Measurements from ENCODE around the gene HPGDS. TPM values are rescaled to one million over a fixed set of nuclear protein-coding genes. Genes with fewer than 3 reads are reported as not detected.
"Not testable (repeated sequence)": the region's sequence is repeated elsewhere in the genome, so short reads cannot be mapped to it uniquely, and the experiment has no call there.

Gene HPGDS
- total RNA-seq (0.39 TPM), polyA plus RNA-seq (1 to 10 TPM in 2 of 4 donors, not detected in 2; 1.1 to 2.5 TPM)

GRCh38 chr4:94342694-94343093 lies at the start of gene HPGDS:
Gene HPGDS, minus strand, starts transcription at chr4:94342836. Its CDS starts 8,207 bp downstream, at chr4:94334629.
- H3K4me3 ChIP-seq (ENCODE audit: low read depth, low read length): no peak within 1 kb of the TSS
- H3K4me1 Mint-ChIP-seq: peaks cover 13 to 26% (median 16%) of the 10 kb centered on the region in 4 donors
- peaks cover 10% of the 10 kb centered on the region for H3K4me1 ChIP-seq (ENCODE audit: control insufficient read depth, insufficient read depth, low read length, poor library complexity, severe bottlenecking)
- no peaks in the 10 kb centered on the region for H3K36me3 ChIP-seq (ENCODE audit: control insufficient read depth, insufficient read depth, low read length)
- no peaks in the 10 kb centered on the region for H3K36me3 Mint-ChIP-seq
- DNase-seq: no peak
- no peaks in the 10 kb centered on the region for H3K27me3 ChIP-seq (ENCODE audit: control insufficient read depth, insufficient read depth, low read length)
- peak within 1 kb of the TSS in 1 of 4 donors; percentile 17 for H3K4me3 Mint-ChIP-seq
- H3K9me3 ChIP-seq (ENCODE audit: control insufficient read depth in 2 of 2, low read length in 2 of 2): no peaks in the 10 kb centered on the region
- no peaks in the 10 kb centered on the region for H3K27me3 Mint-ChIP-seq
- H3K9me3 Mint-ChIP-seq: no peaks in the 10 kb centered on the region
- ATAC-seq (ENCODE audit: low read depth in 2 of 2): no peak
- peak within 1 kb of the TSS in 1 of 3 donors; percentile 10 for H3K27ac Mint-ChIP-seq
- H3K27ac ChIP-seq (ENCODE audit: insufficient read depth, low read length, poor library complexity, severe bottlenecking): no peak within 1 kb of the TSS

- ATAC-seq (ENCODE audit: low read depth in 2 of 2) (no peak), DNase-seq (peak in 2 of 3 donors; percentile 8 to 40)
- no peaks in the 10 kb centered on the region for H3K9me3 Mint-ChIP-seq
- H3K36me3 Mint-ChIP-seq: no peaks in the 10 kb centered on the region
- Histone ChIP-seq H3K36me3 (ENCODE audit: control insufficient read depth, insufficient read depth, low read length) (no peaks in the 10 kb centered on the region), H3K27ac (ENCODE audit: insufficient read depth, low read length, poor library complexity, severe bottlenecking) (no peak overlapping the region), H3K4me3 (ENCODE audit: low read depth, low read length) (no peak overlapping the region), H3K9me3 (ENCODE audit: control insufficient read depth in 2 of 2, low read length in 2 of 2) (no peaks in the 10 kb centered on the region), H3K4me1 (ENCODE audit: control insufficient read depth, insufficient read depth, low read length, poor library complexity, severe bottlenecking) (no peaks in the 10 kb centered on the region), H3K27me3 (ENCODE audit: control insufficient read depth, insufficient read depth, low read length) (peaks cover 2% of the 10 kb centered on the region)
- peaks cover 18% of the 10 kb centered on the region for H3K27me3 Mint-ChIP-seq
- H3K4me3 Mint-ChIP-seq: no peak overlapping the region
- H3K27ac Mint-ChIP-seq: no peak overlapping the region
- H3K4me1 Mint-ChIP-seq: no peaks in the 10 kb centered on the region
Measured at GRCh38 chr4:94390804-94391410, 48.3 kb upstream of the HPGDS start.

DNA sequence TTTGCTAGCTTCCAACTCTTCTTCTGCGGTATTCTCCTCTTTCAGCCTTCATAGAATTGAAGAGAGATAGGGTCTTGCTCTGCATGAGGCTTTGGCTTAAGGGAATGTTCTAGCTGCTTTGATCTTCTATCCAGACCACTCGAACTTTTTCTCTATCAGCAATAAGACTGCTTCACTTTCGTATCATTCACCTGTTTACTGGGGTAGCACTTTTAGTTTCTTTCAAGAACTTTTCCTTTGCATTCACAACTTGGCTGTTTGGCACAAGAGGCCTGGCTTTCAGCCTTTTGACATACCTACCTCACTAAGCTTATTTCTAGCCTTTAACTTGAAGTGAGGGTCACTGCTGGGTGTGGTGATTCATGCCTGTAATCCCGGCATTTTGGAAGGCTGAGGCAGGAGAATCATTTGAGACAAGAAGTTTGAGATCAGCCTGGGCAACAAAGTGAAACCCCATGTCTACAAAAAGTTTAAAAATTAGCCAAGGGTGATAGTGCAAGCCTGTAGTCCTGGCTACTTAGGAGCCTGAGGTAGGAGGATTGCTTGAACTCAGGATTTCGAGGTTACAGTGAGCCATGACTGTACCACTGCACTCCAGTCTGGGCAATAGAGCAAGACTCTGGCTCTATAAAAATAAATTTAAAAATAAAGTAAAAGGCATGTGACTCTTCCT lies 47.1 kb upstream of the HPGDS start:
- Histone ChIP-seq H3K27me3 (ENCODE audit: control insufficient read depth, insufficient read depth, low read length) (peaks cover 2% of the 10 kb centered on the region), H3K27ac (ENCODE audit: insufficient read depth, low read length, poor library complexity, severe bottlenecking) (no peak overlapping the region), H3K4me1 (ENCODE audit: control insufficient read depth, insufficient read depth, low read length, poor library complexity, severe bottlenecking) (no peaks in the 10 kb centered on the region), H3K4me3 (ENCODE audit: low read depth, low read length) (no peak overlapping the region), H3K36me3 (ENCODE audit: control insufficient read depth, insufficient read depth, low read length) (no peaks in the 10 kb centered on the region), H3K9me3 (ENCODE audit: control insufficient read depth in 2 of 2, low read length in 2 of 2) (no peaks in the 10 kb centered on the region)
- no peaks in the 10 kb centered on the region for H3K9me3 Mint-ChIP-seq
- no peaks in the 10 kb centered on the region for H3K4me1 Mint-ChIP-seq
- ATAC-seq (ENCODE audit: low read depth in 2 of 2) (no peak), DNase-seq (no peak)
- H3K27me3 Mint-ChIP-seq: peaks cover 12% of the 10 kb centered on the region
- no peak overlapping the region for H3K27ac Mint-ChIP-seq
- no peaks in the 10 kb centered on the region for H3K36me3 Mint-ChIP-seq
- no peak overlapping the region for H3K4me3 Mint-ChIP-seq

GRCh38 chr4:94387965-94388364 lies 45.3 kb upstream of the HPGDS start:
- H3K27ac ChIP-seq (ENCODE audit: insufficient read depth, low read length, poor library complexity, severe bottlenecking); DNase-seq; H3K4me1 ChIP-seq (ENCODE audit: control insufficient read depth, insufficient read depth, low read length, poor library complexity, severe bottlenecking); H3K27me3 ChIP-seq (ENCODE audit: control insufficient read depth, insufficient read depth, low read length); H3K9me3 Mint-ChIP-seq; H3K4me1 Mint-ChIP-seq; H3K4me3 Mint-ChIP-seq; ATAC-seq (ENCODE audit: low read depth in 2 of 2); H3K36me3 ChIP-seq (ENCODE audit: control insufficient read depth, insufficient read depth, low read length); H3K4me3 ChIP-seq (ENCODE audit: low read depth, low read length); H3K27me3 Mint-ChIP-seq; H3K27ac Mint-ChIP-seq; H3K9me3 ChIP-seq (ENCODE audit: control insufficient read depth in 2 of 2, low read length in 2 of 2); H3K36me3 Mint-ChIP-seq: not testable (repeated sequence)

GRCh38 chr4:94385452-94385851 lies 42.8 kb upstream of the HPGDS start:
- not testable (repeated sequence) for ATAC-seq (ENCODE audit: low read depth in 2 of 2); DNase-seq; H3K9me3 Mint-ChIP-seq; H3K27ac ChIP-seq (ENCODE audit: insufficient read depth, low read length, poor library complexity, severe bottlenecking); H3K9me3 ChIP-seq (ENCODE audit: control insufficient read depth in 2 of 2, low read length in 2 of 2); H3K4me3 Mint-ChIP-seq; H3K4me1 ChIP-seq (ENCODE audit: control insufficient read depth, insufficient read depth, low read length, poor library complexity, severe bottlenecking); H3K36me3 Mint-ChIP-seq; H3K4me3 ChIP-seq (ENCODE audit: low read depth, low read length); H3K27ac Mint-ChIP-seq; H3K4me1 Mint-ChIP-seq; H3K27me3 ChIP-seq (ENCODE audit: control insufficient read depth, insufficient read depth, low read length); H3K36me3 ChIP-seq (ENCODE audit: control insufficient read depth, insufficient read depth, low read length); H3K27me3 Mint-ChIP-seq

- DNase-seq; H3K27ac Mint-ChIP-seq; H3K4me1 Mint-ChIP-seq; H3K4me3 ChIP-seq (ENCODE audit: low read depth, low read length); ATAC-seq (ENCODE audit: low read depth in 2 of 2); H3K4me1 ChIP-seq (ENCODE audit: control insufficient read depth, insufficient read depth, low read length, poor library complexity, severe bottlenecking); H3K9me3 ChIP-seq (ENCODE audit: control insufficient read depth in 2 of 2, low read length in 2 of 2); H3K27me3 ChIP-seq (ENCODE audit: control insufficient read depth, insufficient read depth, low read length); H3K27ac ChIP-seq (ENCODE audit: insufficient read depth, low read length, poor library complexity, severe bottlenecking); H3K4me3 Mint-ChIP-seq; H3K36me3 ChIP-seq (ENCODE audit: control insufficient read depth, insufficient read depth, low read length); H3K9me3 Mint-ChIP-seq; H3K36me3 Mint-ChIP-seq: not testable (repeated sequence)
- peaks cover 20% of the 10 kb centered on the region for H3K27me3 Mint-ChIP-seq
Measured at GRCh38 chr4:94382891-94383290, 40.3 kb upstream of the HPGDS start.

DNA sequence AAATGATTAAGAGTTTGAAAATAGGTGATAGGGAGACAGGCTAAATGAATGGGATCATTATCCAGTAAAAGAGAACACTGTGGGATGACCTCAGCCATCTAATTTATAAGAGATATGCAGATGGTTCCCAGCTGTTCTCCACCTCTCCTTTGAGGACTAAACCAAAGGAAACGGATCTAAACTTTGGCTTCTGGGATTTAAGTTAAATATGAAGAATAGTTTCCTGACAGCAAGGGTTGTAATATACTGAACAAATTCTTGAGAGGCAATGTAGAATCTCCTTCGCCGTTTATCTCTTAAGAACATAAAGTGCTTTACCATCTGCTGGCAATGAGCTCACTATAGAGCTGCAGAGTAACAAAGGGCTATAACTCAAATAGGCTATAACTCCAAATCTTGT lies 35.4 kb upstream of the HPGDS start:
- Histone ChIP-seq H3K27ac (ENCODE audit: insufficient read depth, low read length, poor library complexity, severe bottlenecking) (no peak overlapping the region), H3K4me3 (ENCODE audit: low read depth, low read length) (no peak overlapping the region), H3K4me1 (ENCODE audit: control insufficient read depth, insufficient read depth, low read length, poor library complexity, severe bottlenecking) (no peaks in the 10 kb centered on the region), H3K27me3 (ENCODE audit: control insufficient read depth, insufficient read depth, low read length) (peaks cover 2% of the 10 kb centered on the region), H3K9me3 (ENCODE audit: control insufficient read depth in 2 of 2, low read length in 2 of 2) (no peaks in the 10 kb centered on the region), H3K36me3 (ENCODE audit: control insufficient read depth, insufficient read depth, low read length) (no peaks in the 10 kb centered on the region)
- Mint-ChIP-seq H3K9me3 (peaks cover 0 to 1% (median 0%) of the 10 kb centered on the region in 7 donors), H3K4me1 (no peaks in the 10 kb centered on the region), H3K4me3 (no peak overlapping the region), H3K36me3 (no peaks in the 10 kb centered on the region), H3K27ac (no peak overlapping the region), H3K27me3 (peaks cover 33% of the 10 kb centered on the region)
- DNase-seq (no peak), ATAC-seq (ENCODE audit: low read depth in 2 of 2) (no peak)

DNA sequence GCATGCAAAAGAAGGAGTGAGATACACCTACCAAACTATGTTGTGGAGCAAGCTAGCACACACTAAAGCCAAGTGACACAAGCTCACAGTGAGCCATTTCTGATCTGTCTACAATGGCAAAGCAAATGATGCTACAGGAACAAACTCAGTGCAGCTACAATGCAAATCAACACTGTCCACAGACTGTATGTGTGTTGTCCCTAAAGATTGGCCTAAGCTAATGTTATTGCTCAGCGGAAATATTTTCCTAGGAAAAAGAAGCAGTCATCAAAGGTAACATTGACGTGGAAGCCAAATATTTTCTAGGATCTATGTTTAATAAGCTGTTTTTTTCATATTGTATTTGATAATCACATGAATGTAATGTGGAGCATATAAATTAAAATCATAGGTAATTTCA lies 34.7 kb upstream of the HPGDS start:
- no peaks in the 10 kb centered on the region for H3K4me1 Mint-ChIP-seq
- DNase-seq: no peak
- Histone ChIP-seq H3K27me3 (ENCODE audit: control insufficient read depth, insufficient read depth, low read length) (peaks cover 2% of the 10 kb centered on the region), H3K27ac (ENCODE audit: insufficient read depth, low read length, poor library complexity, severe bottlenecking) (no peak overlapping the region), H3K36me3 (ENCODE audit: control insufficient read depth, insufficient read depth, low read length) (no peaks in the 10 kb centered on the region), H3K9me3 (ENCODE audit: control insufficient read depth in 2 of 2, low read length in 2 of 2) (no peaks in the 10 kb centered on the region), H3K4me1 (ENCODE audit: control insufficient read depth, insufficient read depth, low read length, poor library complexity, severe bottlenecking) (no peaks in the 10 kb centered on the region), H3K4me3 (ENCODE audit: low read depth, low read length) (no peak overlapping the region)
- ATAC-seq (ENCODE audit: low read depth in 2 of 2): no peak
- no peak overlapping the region for H3K4me3 Mint-ChIP-seq
- H3K36me3 Mint-ChIP-seq: no peaks in the 10 kb centered on the region
- H3K9me3 Mint-ChIP-seq: peaks cover 0 to 1% (median 0%) of the 10 kb centered on the region in 7 donors
- peaks cover 33% of the 10 kb centered on the region for H3K27me3 Mint-ChIP-seq
- no peak overlapping the region for H3K27ac Mint-ChIP-seq

Data from CD4-positive, CD25-positive, alpha-beta regulatory T cell (primary cell).